Mesenchymal stem cell (in vitro differentiated cells and primary cell): ENCODE measurements around the gene TAF1.
"Not testable (repeated sequence)": the region's sequence is repeated elsewhere in the genome, so short reads cannot be mapped to it uniquely, and the experiment has no call there.

Experiments
- DNase-seq: peaks from one replicate; pipeline ENCODE4 v3.0.0-alpha.2; 2013
- H2AFZ ChIP-seq: one replicate; pipeline ENCODE4 v1.6.1; 2013; ENCODE audit warnings: low read depth, mild to moderate bottlenecking, control low read depth, inconsistent platforms, low read length, moderate library complexity
- H2AK5ac ChIP-seq: 2 replicates; pipeline ENCODE4 v1.6.1; 2013; ENCODE audit warnings: low read length, moderate library complexity, mild to moderate bottlenecking, inconsistent platforms; ENCODE audit not compliant: severe bottlenecking
- H2BK120ac ChIP-seq: one replicate; pipeline ENCODE4 v1.6.1; 2013; ENCODE audit warnings: low read depth, mild to moderate bottlenecking, inconsistent platforms, low read length, moderate library complexity
- H2BK12ac ChIP-seq, 2 experiments: one replicate each; pipeline ENCODE4 v1.6.1; 2013; ENCODE audit warnings: inconsistent platforms in 2 of 2, low read length in 2 of 2, mild to moderate bottlenecking in 2 of 2, moderate library complexity in 2 of 2, control low read depth in 1 of 2
- H2BK15ac ChIP-seq: one replicate; pipeline ENCODE4 v1.6.1; 2013; ENCODE audit warnings: mild to moderate bottlenecking, low read depth, inconsistent platforms; ENCODE audit not compliant: poor library complexity, severe bottlenecking
- H2BK5ac ChIP-seq: 2 replicates; pipeline ENCODE4 v1.6.1; 2013; ENCODE audit warnings: low read depth, mild to moderate bottlenecking, low read length, control low read depth, inconsistent platforms; ENCODE audit not compliant: poor library complexity, severe bottlenecking
- H3K14ac ChIP-seq, 2 experiments: one replicate each; pipeline ENCODE4 v1.6.1; 2013; ENCODE audit warnings: inconsistent platforms in 2 of 2, low read length in 2 of 2, control low read depth in 1 of 2, mild to moderate bottlenecking in 1 of 2, moderate library complexity in 1 of 2
- H3K18ac ChIP-seq, 2 experiments: one replicate each; pipeline ENCODE4 v1.6.1; 2013; ENCODE audit warnings: inconsistent platforms in 2 of 2, low read length in 2 of 2, control low read depth in 1 of 2, low read depth in 1 of 2, mild to moderate bottlenecking in 1 of 2
- H3K23ac ChIP-seq, 2 experiments: one replicate each; pipeline ENCODE4 v1.6.1; 2013; ENCODE audit warnings: inconsistent platforms in 2 of 2, low read length in 2 of 2, mild to moderate bottlenecking in 2 of 2, moderate library complexity in 2 of 2, control low read depth in 1 of 2
- H3K27ac ChIP-seq: 2 replicates; pipeline ENCODE4 v1.5.1; 2013; ENCODE audit warnings: mild to moderate bottlenecking, moderate library complexity, low read length, control low read depth, inconsistent platforms; ENCODE audit not compliant: poor library complexity, severe bottlenecking
- H3K27me3 ChIP-seq, 2 experiments: 2 replicates each; pipeline versions ENCODE4 v1.6.1 to v1.7.0; 2013; ENCODE audit warnings: low read length in 2 of 2, mild to moderate bottlenecking in 2 of 2, moderate library complexity in 2 of 2, control low read depth in 1 of 2, inconsistent platforms in 1 of 2; ENCODE audit not compliant: control insufficient read depth in 1 of 2, insufficient read depth in 1 of 2
- H3K36me3 ChIP-seq, 2 experiments: 2 replicates each; pipeline versions ENCODE4 v1.6.1 to v1.7.0; 2013; ENCODE audit warnings: low read length in 2 of 2, control low read depth in 1 of 2, inconsistent platforms in 1 of 2, low read depth in 1 of 2, mild to moderate bottlenecking in 1 of 2; ENCODE audit not compliant: insufficient read depth in 2 of 2, control insufficient read depth in 1 of 2
- H3K4ac ChIP-seq, 2 experiments: one replicate each; pipeline ENCODE4 v1.6.1; 2013; ENCODE audit warnings: inconsistent platforms in 2 of 2, low read length in 2 of 2, mild to moderate bottlenecking in 2 of 2, moderate library complexity in 2 of 2, control low read depth in 1 of 2, low read depth in 1 of 2
- H3K4me1 ChIP-seq: 2 replicates; pipeline ENCODE4 v1.6.1; 2013; ENCODE audit warnings: low read depth, low read length, control low read depth; ENCODE audit not compliant: control insufficient read depth, insufficient read depth
- H3K4me2 ChIP-seq: 2 replicates; pipeline ENCODE4 v1.6.1; 2013; ENCODE audit warnings: low read length, mild to moderate bottlenecking, inconsistent platforms; ENCODE audit not compliant: poor library complexity, severe bottlenecking
- H3K4me3 ChIP-seq, 2 experiments: 2 replicates each; pipeline versions ENCODE4 v1.5.1 to v1.7.0; 2013; ENCODE audit warnings: low read length in 2 of 2, mild to moderate bottlenecking in 2 of 2, control low read depth in 1 of 2, low read depth in 1 of 2; ENCODE audit not compliant: insufficient read depth in 1 of 2
- H3K79me1 ChIP-seq: replicated peaks from 2 replicates; pipeline ENCODE4 v1.6.1; 2013; ENCODE audit warnings: mild to moderate bottlenecking, control low read depth, low read length, inconsistent platforms; ENCODE audit not compliant: poor library complexity, severe bottlenecking
- H3K9ac ChIP-seq: 2 replicates; pipeline ENCODE4 v1.7.0; 2013; ENCODE audit warnings: mild to moderate bottlenecking, low read length, moderate library complexity
- H3K9me3 ChIP-seq: 2 replicates; pipeline ENCODE4 v1.7.0; 2013; ENCODE audit warnings: mild to moderate bottlenecking, low read length; ENCODE audit not compliant: control insufficient read depth
- H4K8ac ChIP-seq: one replicate; pipeline ENCODE4 v1.6.1; 2013; ENCODE audit warnings: inconsistent platforms, mild to moderate bottlenecking, low read length, moderate library complexity
- H4K91ac ChIP-seq: one replicate; pipeline ENCODE4 v1.6.1; 2013; ENCODE audit warnings: mild to moderate bottlenecking, low read length, inconsistent platforms
- WGBS: methylation state at CpG from one replicate; pipeline ENCODE4 v1.1.7; 2013; ENCODE audit warnings: mixed read lengths; 5-methylcytosine and 5-hydroxymethylcytosine counted together

Gene TAF1

DNA sequence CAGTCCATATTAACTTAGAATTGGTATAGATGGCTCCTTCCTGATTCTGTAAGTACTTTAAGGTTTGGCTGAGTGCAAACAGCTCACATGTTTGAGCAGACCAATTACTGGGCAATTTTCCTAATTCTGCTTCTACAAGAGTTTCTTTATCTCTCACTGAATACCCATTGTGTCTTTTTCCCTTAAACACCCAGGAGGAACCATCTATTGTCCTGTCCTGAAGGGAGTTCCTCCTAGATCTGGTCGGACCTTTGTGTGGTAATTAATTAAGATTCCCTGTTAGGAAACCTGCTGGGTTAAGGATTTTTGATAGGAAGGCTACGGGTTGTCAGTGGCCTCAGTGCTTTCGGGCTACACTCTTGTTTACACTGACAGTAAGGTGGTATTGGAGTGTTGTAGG is 129.8 kb downstream of the TAF1 start:
- H2BK120ac ChIP-seq, H4K91ac ChIP-seq, H3K4me1 ChIP-seq, H3K4ac ChIP-seq, H3K18ac ChIP-seq, H3K9ac ChIP-seq, H3K23ac ChIP-seq, H3K4me2 ChIP-seq, H3K36me3 ChIP-seq, H4K8ac ChIP-seq, H2BK12ac ChIP-seq, H3K27me3 ChIP-seq, DNase-seq, H2BK15ac ChIP-seq, H3K27ac ChIP-seq, H3K9me3 ChIP-seq, H3K79me1 ChIP-seq, H3K14ac ChIP-seq, H3K4me3 ChIP-seq, H2AFZ ChIP-seq, H2BK5ac ChIP-seq, H2AK5ac ChIP-seq: not testable (repeated sequence)
- 75% methylated on average over 2 of the region's 3 CpGs for WGBS

DNA sequence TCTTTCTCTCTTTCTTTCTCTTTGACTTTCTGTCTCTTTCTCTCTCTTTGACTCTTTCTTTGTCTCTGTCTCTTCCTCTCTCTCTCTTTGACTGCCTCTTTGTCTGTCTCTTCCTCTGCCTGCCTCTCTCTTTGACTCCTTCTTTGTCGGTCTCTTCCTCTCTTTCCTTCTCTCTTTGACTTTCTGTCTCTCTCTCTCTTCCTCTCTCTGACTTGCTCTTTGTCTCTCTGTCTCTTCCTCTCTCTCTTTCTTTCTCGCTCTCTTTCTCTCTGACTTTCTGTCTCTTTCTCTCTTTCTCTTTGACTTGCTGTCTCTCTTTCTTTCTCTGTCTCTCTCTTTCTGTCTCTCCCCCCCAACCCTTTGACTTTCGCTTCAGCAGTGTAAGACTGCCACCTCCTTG is 130.3 kb downstream of the TAF1 start:
- no peak overlapping the region for H4K91ac ChIP-seq
- WGBS: 92% methylated on average over 2 of the region's 3 CpGs

GRCh38 chrX:71502080-71502479 is 135.9 kb downstream of the TAF1 start:
- not testable (repeated sequence) for H3K36me3 ChIP-seq, H3K79me1 ChIP-seq, DNase-seq, H2AK5ac ChIP-seq, H4K8ac ChIP-seq, H3K9me3 ChIP-seq, H2BK5ac ChIP-seq, H3K27ac ChIP-seq, H2AFZ ChIP-seq, H2BK120ac ChIP-seq, H3K18ac ChIP-seq, H3K4me3 ChIP-seq, H4K91ac ChIP-seq, H3K4ac ChIP-seq, H2BK15ac ChIP-seq, H3K4me2 ChIP-seq, H3K9ac ChIP-seq, H3K4me1 ChIP-seq, H3K27me3 ChIP-seq, H3K14ac ChIP-seq, H3K23ac ChIP-seq, H2BK12ac ChIP-seq
- 73% methylated on average over 5 of the region's 5 CpGs for WGBS

More for the DNA sequence above, 130.3 kb downstream of the TAF1 start:
- Histone ChIP-seq H3K27ac (no peak overlapping the region), H2BK12ac (no peak overlapping the region), H3K4me2 (no peak overlapping the region), H2BK5ac (no peak overlapping the region), H2AK5ac (no peak overlapping the region), H3K23ac (no peak overlapping the region), H3K14ac (no peak overlapping the region), H4K8ac (no peak overlapping the region), H3K4me3 (no peak overlapping the region), H3K27me3 (no peaks in the 10 kb centered on the region), H3K18ac (no peak overlapping the region), H2BK120ac (no peak overlapping the region), H3K79me1 (no peaks in the 10 kb centered on the region), H3K9ac (no peak overlapping the region), H3K4ac (no peak overlapping the region), H2BK15ac (no peak overlapping the region), H2AFZ (no peak overlapping the region), H3K36me3 (peaks cover 0 to 8% of the 10 kb centered on the region in 2 experiments), H3K4me1 (no peaks in the 10 kb centered on the region), H3K9me3 (no peaks in the 10 kb centered on the region)
- no peak for DNase-seq

DNA sequence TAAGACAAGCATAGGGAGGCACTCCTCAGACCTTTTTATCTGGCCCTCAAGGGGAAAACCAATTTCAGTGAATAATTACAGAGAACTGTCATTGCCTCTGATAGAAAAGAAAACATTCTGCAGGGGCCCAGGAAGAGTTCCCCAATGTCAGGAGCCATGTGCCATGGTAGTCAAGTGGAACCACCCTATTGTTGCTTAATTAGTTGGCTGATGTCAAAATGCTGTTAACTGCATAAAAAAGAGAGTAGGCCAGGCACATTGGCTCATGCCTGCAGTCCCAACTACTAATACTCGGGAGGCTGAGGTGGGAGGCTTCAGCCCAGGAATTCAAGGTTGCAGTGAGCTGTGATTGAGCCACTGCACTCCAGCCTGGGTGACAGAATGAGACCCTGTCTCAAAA is 138.2 kb downstream of the TAF1 start:
- H2AK5ac ChIP-seq: no peak overlapping the region
- H2BK120ac ChIP-seq: no peak overlapping the region
- no peaks in the 10 kb centered on the region for H3K36me3 ChIP-seq
- H3K9me3 ChIP-seq: no peaks in the 10 kb centered on the region
- no peak overlapping the region for H3K14ac ChIP-seq
- no peak overlapping the region for H3K9ac ChIP-seq
- H3K4me3 ChIP-seq: no peak overlapping the region
- H3K27ac ChIP-seq: no peak overlapping the region
- H3K23ac ChIP-seq: no peak overlapping the region
- no peaks in the 10 kb centered on the region for H3K4me1 ChIP-seq
- no peak overlapping the region for H4K8ac ChIP-seq
- H3K18ac ChIP-seq: no peak overlapping the region
- no peaks in the 10 kb centered on the region for H3K27me3 ChIP-seq
- H3K79me1 ChIP-seq: no peaks in the 10 kb centered on the region
- H3K4me2 ChIP-seq: no peak overlapping the region
- no peak overlapping the region for H2BK12ac ChIP-seq
- H2AFZ ChIP-seq: no peak overlapping the region
- no peak overlapping the region for H3K4ac ChIP-seq
- DNase-seq: no peak
- H2BK5ac ChIP-seq: no peak overlapping the region
- WGBS: no CpG with 5 or more reads among the region's 1 CpG
- H2BK15ac ChIP-seq: no peak overlapping the region
- no peak overlapping the region for H4K91ac ChIP-seq
